OCI-LY7 (cell line): ENCODE results near the gene ANXA3.

Source experiments
- EZH2phosphoT487 ChIP-seq: fragments of 200-600 bp; sonication (generic); IDR thresholded peaks from 2 replicates; pipeline ENCODE4 v1.6.1; 2018; ENCODE audit warnings: low read depth, borderline replicate concordance, mild to moderate bottlenecking, mixed run types, antibody characterized with exemption, low read length, moderate library complexity, mixed read lengths
- TF ChIP-seq, protein P1 (sequence below): fragments of 200-600 bp; sonication (generic); conservative IDR thresholded peaks from 2 replicates; pipeline ENCODE4 v1.5.1; 2014; ENCODE audit warnings: mild to moderate bottlenecking, antibody characterized with exemption, low read length, moderate library complexity, mixed read lengths

- TF ChIP-seq, protein P1, sequence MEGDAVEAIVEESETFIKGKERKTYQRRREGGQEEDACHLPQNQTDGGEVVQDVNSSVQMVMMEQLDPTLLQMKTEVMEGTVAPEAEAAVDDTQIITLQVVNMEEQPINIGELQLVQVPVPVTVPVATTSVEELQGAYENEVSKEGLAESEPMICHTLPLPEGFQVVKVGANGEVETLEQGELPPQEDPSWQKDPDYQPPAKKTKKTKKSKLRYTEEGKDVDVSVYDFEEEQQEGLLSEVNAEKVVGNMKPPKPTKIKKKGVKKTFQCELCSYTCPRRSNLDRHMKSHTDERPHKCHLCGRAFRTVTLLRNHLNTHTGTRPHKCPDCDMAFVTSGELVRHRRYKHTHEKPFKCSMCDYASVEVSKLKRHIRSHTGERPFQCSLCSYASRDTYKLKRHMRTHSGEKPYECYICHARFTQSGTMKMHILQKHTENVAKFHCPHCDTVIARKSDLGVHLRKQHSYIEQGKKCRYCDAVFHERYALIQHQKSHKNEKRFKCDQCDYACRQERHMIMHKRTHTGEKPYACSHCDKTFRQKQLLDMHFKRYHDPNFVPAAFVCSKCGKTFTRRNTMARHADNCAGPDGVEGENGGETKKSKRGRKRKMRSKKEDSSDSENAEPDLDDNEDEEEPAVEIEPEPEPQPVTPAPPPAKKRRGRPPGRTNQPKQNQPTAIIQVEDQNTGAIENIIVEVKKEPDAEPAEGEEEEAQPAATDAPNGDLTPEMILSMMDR = no peak
- no peak for TF ChIP-seq EZH2phosphoT487
These were observed 107.7 kb downstream of the ANXA3 start for GRCh38 chr4:78659264-78659663.
